WTC11 (cell line): ENCODE measurements around the gene ARHGAP23. TPM values are rescaled to one million over a fixed set of nuclear protein-coding genes. Genes with fewer than 3 reads are reported as not detected.

Source experiments
- ATAC-seq: fragments of 200-7000 bp; cut with Tn5 transposase; 2 replicates; pipeline ENCODE4 v1.10.0; 2021; ENCODE audit warnings: mild to moderate bottlenecking, moderate library complexity
- CTCF ChIA-PET: fragments of 300-600 bp; sonication (Branson Sonifier 250); formaldehyde crosslinking; loops from one replicate; lab custom pipeline; 2021; ENCODE audit warnings: antibody characterized with exemption; lab: Charles Lee
- POLR2A ChIA-PET: fragments of 350-600 bp; sonication (Branson Sonifier 250); formaldehyde crosslinking; loops from one replicate; lab custom pipeline; 2021; ENCODE audit warnings: antibody characterized with exemption; lab: Charles Lee
- DNase-seq: peaks from one replicate; pipeline ENCODE4 v3.0.0; 2021; ENCODE audit warnings: low spot score
- H3K27ac Mint-ChIP-seq: 2 replicates; pipeline ENCODE4 v1.8.0; 2021; ENCODE audit warnings: mixed read lengths
- H3K27me3 Mint-ChIP-seq: 2 replicates; pipeline ENCODE4 v1.8.0; 2021; ENCODE audit warnings: low read depth, mild to moderate bottlenecking, moderate library complexity, mixed read lengths
- H3K36me3 Mint-ChIP-seq: 2 replicates; pipeline ENCODE4 v1.8.0; 2021; ENCODE audit warnings: mixed read lengths
- H3K4me1 Mint-ChIP-seq: 2 replicates; pipeline ENCODE4 v1.8.0; 2022; ENCODE audit warnings: mixed read lengths
- H3K4me3 Mint-ChIP-seq: 2 replicates; pipeline ENCODE4 v1.8.0; 2021; ENCODE audit warnings: mild to moderate bottlenecking, moderate library complexity, mixed read lengths
- H3K9me3 Mint-ChIP-seq: 2 replicates; pipeline ENCODE4 v1.8.0; 2021; ENCODE audit warnings: mixed read lengths
- ESRRA ChIP-seq: sonication (generic); formaldehyde crosslinking; IDR thresholded peaks from 2 replicates; pipeline ENCODE4 v1.8.1; 2022; ENCODE audit warnings: mild to moderate bottlenecking, missing genetic modification reagents, borderline replicate concordance
- ETV6 ChIP-seq: sonication (generic); formaldehyde crosslinking; IDR thresholded peaks from 2 replicates; pipeline ENCODE4 v1.8.1; 2022; ENCODE audit warnings: mild to moderate bottlenecking, missing genetic modification reagents
- IRF2 ChIP-seq: sonication (generic); formaldehyde crosslinking; IDR thresholded peaks from 2 replicates; pipeline ENCODE4 v1.8.0; 2022; ENCODE audit warnings: low read depth, missing genetic modification reagents, borderline replicate concordance
- JUN ChIP-seq: sonication (generic); formaldehyde crosslinking; IDR thresholded peaks from 2 replicates; pipeline ENCODE4 v1.8.0; 2023; ENCODE audit warnings: mild to moderate bottlenecking, missing genetic modification reagents
- KAT7 ChIP-seq: sonication (generic); formaldehyde crosslinking; IDR thresholded peaks from 2 replicates; pipeline ENCODE4 v1.8.1; 2023; ENCODE audit warnings: missing genetic modification reagents, mild to moderate bottlenecking, borderline replicate concordance
- SP1 ChIP-seq: sonication (generic); formaldehyde crosslinking; conservative IDR thresholded peaks from 2 replicates; pipeline ENCODE4 v1.8.1; 2022; ENCODE audit warnings: missing genetic modification reagents
- TEAD1 ChIP-seq: sonication (generic); formaldehyde crosslinking; IDR thresholded peaks from 2 replicates; pipeline ENCODE4 v1.8.0; 2022; ENCODE audit warnings: mild to moderate bottlenecking, missing genetic modification reagents
- TP53 ChIP-seq: sonication (generic); formaldehyde crosslinking; IDR thresholded peaks from 2 replicates; pipeline ENCODE4 v1.8.1; 2023; ENCODE audit warnings: mild to moderate bottlenecking, missing genetic modification reagents
- ZNF138 ChIP-seq: sonication (generic); formaldehyde crosslinking; conservative IDR thresholded peaks from 2 replicates; pipeline ENCODE4 v1.8.1; 2022; ENCODE audit warnings: mild to moderate bottlenecking, moderate library complexity, missing genetic modification reagents
- total RNA-seq: library from RNA; stranded (reverse); gene quantifications from 3 replicates; pipeline ENCODE4 v1.2.3, GENCODE V29; 2021
- TF ChIP-seq, protein P1 (sequence below): fragments of 250-450 bp; sonication (Bioruptor Pico); IDR thresholded peaks from 2 replicates; pipeline ENCODE4 v1.9.0; 2021; ENCODE audit warnings: mild to moderate bottlenecking
- TF ChIP-seq, protein P2 (sequence below): sonication (generic); formaldehyde crosslinking; IDR thresholded peaks from 2 replicates; pipeline ENCODE4 v1.8.0; 2023; ENCODE audit warnings: missing genetic modification reagents
- TF ChIP-seq, protein P3 (sequence below): fragments of 250-450 bp; sonication (Bioruptor Pico); IDR thresholded peaks from 2 replicates; pipeline ENCODE4 v1.8.0; 2021; ENCODE audit warnings: mild to moderate bottlenecking
- TF ChIP-seq, protein P4 (sequence below): sonication (generic); formaldehyde crosslinking; IDR thresholded peaks from 2 replicates; pipeline ENCODE4 v1.8.1; 2023; ENCODE audit warnings: mild to moderate bottlenecking, missing genetic modification reagents, borderline replicate concordance
- TF ChIP-seq, protein P5 (sequence below): sonication (generic); formaldehyde crosslinking; IDR thresholded peaks from 2 replicates; pipeline ENCODE4 v1.8.0; 2022; ENCODE audit warnings: mild to moderate bottlenecking, missing genetic modification reagents
- TF ChIP-seq, protein P6 (sequence below): sonication (generic); formaldehyde crosslinking; IDR thresholded peaks from 2 replicates; pipeline ENCODE4 v1.8.1; 2023; ENCODE audit warnings: mild to moderate bottlenecking, missing genetic modification reagents, moderate library complexity
- TF ChIP-seq, protein P7 (sequence below): sonication (generic); formaldehyde crosslinking; IDR thresholded peaks from 2 replicates; pipeline ENCODE4 v1.8.0; 2022; ENCODE audit warnings: mild to moderate bottlenecking, missing genetic modification reagents
- TF ChIP-seq, protein P8 (sequence below): sonication (generic); formaldehyde crosslinking; IDR thresholded peaks from 2 replicates; pipeline ENCODE4 v1.8.0; 2022; ENCODE audit warnings: mild to moderate bottlenecking, missing genetic modification reagents

ARHGAP23 gene
- total RNA-seq, 1 experiment from 2014 or later = 66.0 TPM

DNA sequence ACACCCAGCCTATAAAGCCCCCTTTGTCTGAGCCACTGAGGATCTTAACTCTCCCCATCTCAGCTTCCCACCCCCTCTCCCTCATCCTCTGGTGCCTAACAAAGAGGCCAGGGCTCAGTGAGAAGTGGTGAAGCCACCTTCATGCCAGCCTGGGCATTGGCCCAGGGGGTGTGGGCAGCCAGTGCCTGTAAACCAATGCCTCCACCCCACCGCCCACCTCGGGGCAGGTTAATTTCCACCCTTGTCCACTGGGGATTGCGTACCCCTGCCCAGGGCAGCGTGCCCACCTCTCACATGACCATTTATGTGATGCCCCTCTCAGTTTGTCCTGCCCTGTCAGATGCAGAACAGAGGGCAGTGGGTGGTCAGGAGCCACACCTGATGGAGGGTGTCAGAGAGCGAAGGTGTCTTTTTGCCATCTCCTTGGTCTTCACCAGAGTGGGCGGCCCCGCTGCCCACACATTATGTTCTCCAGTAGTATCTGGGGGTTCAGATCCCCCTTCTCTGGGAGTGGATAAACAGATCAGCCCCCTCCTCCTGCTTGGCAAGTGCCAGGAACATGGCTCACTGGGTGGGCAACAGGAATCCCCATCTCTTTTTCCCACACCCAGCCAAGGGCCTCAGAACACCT is 10.1 kb upstream of the ARHGAP23 start:
- no peak for DNase-seq
- TF ChIP-seq, protein P1, sequence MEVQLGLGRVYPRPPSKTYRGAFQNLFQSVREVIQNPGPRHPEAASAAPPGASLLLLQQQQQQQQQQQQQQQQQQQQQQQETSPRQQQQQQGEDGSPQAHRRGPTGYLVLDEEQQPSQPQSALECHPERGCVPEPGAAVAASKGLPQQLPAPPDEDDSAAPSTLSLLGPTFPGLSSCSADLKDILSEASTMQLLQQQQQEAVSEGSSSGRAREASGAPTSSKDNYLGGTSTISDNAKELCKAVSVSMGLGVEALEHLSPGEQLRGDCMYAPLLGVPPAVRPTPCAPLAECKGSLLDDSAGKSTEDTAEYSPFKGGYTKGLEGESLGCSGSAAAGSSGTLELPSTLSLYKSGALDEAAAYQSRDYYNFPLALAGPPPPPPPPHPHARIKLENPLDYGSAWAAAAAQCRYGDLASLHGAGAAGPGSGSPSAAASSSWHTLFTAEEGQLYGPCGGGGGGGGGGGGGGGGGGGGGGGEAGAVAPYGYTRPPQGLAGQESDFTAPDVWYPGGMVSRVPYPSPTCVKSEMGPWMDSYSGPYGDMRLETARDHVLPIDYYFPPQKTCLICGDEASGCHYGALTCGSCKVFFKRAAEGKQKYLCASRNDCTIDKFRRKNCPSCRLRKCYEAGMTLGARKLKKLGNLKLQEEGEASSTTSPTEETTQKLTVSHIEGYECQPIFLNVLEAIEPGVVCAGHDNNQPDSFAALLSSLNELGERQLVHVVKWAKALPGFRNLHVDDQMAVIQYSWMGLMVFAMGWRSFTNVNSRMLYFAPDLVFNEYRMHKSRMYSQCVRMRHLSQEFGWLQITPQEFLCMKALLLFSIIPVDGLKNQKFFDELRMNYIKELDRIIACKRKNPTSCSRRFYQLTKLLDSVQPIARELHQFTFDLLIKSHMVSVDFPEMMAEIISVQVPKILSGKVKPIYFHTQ = 0 out of 2 replicates have a peak, but pooled peaks have one; percentile 18
- TF ChIP-seq JUN (CRISPR knock-in tag) (no peak), KAT7 (CRISPR knock-in tag) (no peak)
- TF ChIP-seq, protein P2, sequence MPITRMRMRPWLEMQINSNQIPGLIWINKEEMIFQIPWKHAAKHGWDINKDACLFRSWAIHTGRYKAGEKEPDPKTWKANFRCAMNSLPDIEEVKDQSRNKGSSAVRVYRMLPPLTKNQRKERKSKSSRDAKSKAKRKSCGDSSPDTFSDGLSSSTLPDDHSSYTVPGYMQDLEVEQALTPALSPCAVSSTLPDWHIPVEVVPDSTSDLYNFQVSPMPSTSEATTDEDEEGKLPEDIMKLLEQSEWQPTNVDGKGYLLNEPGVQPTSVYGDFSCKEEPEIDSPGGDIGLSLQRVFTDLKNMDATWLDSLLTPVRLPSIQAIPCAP (CRISPR knock-in tag) = no peak
- TF ChIP-seq, protein P3, sequence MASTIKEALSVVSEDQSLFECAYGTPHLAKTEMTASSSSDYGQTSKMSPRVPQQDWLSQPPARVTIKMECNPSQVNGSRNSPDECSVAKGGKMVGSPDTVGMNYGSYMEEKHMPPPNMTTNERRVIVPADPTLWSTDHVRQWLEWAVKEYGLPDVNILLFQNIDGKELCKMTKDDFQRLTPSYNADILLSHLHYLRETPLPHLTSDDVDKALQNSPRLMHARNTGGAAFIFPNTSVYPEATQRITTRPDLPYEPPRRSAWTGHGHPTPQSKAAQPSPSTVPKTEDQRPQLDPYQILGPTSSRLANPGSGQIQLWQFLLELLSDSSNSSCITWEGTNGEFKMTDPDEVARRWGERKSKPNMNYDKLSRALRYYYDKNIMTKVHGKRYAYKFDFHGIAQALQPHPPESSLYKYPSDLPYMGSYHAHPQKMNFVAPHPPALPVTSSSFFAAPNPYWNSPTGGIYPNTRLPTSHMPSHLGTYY (CRISPR knock-in tag) = no peak
- Mint-ChIP-seq H3K9me3 (no peaks in the 10 kb centered on the region), H3K36me3 (no peaks in the 10 kb centered on the region), H3K27me3 (peaks cover 38% of the 10 kb centered on the region), H3K4me1 (peaks cover 63% of the 10 kb centered on the region), H3K27ac (no peak overlapping the region), H3K4me3 (peak overlapping the region; percentile 86)
- POLR2A ChIA-PET = interaction anchor here (0.6 to 5.4 kb wide), 3 partner anchors 10 to 115 kb away, joined by 3 to 26 read pairs (median 4); partner anchors contain the start of gene ARHGAP23
- no peak for ATAC-seq
- CTCF ChIA-PET = interaction anchor here (0.6 to 9.5 kb wide), 12 partner anchors 23 to 1059 kb away, joined by 3 to 222 read pairs (median 3); no protein-coding TSS in a partner anchor

DNA sequence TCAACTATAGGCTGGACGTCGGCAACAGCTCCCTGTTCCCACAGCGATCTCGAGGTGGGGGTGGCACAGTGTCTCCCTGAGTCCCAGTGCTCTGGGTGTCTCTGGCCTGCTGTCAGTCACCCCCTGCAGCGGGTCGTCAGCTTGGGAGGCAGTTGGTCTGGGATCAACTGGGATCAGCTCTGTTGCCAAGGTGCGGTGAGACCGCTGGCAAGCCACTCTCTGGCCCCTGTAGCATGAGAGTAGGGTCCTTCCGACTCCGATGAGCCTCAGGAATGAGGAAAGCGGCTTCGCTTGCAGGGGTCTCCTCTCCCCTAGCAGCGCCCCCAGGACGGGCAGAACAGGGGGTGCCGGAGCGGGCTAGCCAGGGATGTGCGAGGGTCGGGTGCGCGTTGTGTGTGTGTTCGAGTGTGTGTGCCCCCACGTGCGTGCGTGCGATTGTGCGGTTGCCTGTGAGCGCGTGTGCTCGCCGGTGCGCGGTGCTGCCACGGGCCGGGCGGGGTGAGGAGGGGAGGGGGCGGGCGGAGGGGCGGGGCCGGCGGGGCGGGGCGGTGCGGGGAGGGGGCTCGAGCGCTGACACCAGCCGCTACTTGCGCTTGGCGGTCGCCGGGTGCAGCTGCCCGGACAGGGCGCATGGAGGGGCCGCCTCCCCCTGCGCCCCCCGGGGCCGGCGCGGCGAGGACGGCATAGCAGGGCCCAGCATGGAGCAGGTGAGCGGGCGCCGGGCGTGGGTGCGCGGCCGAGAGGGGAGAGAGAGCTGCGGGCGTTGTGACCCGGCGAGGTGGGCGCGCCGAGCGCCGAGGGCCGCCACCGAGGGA is 9.4 kb upstream of the ARHGAP23 start:
- H3K4me3 Mint-ChIP-seq = peak overlapping the region; percentile 86
- peaks cover 59% of the 10 kb centered on the region for H3K4me1 Mint-ChIP-seq
- no peak overlapping the region for H3K27ac Mint-ChIP-seq
- ChIA-PET POLR2A (interaction anchor here (0.6 to 5.4 kb wide), 4 partner anchors 9 to 89 kb away, joined by 3 to 26 read pairs (median 4); partner anchors contain the start of gene ARHGAP23), CTCF (interaction anchor here (0.6 to 9.5 kb wide), 15 partner anchors 15 to 1060 kb away, joined by 3 to 222 read pairs (median 3); no protein-coding TSS in a partner anchor)
- no peaks in the 10 kb centered on the region for H3K36me3 Mint-ChIP-seq
- no peaks in the 10 kb centered on the region for H3K9me3 Mint-ChIP-seq
- DNase-seq (no peak), ATAC-seq (peak; percentile 3)
- TF ChIP-seq ESRRA (CRISPR knock-in tag) (no peak), ETV6 (CRISPR knock-in tag) (peak; percentile 34; the same call in 1 of the 2 replicates), ZNF138 (CRISPR knock-in tag) (0 out of 2 replicates have a peak, but pooled peaks have one; percentile 21), IRF2 (CRISPR knock-in tag) (no peak), TP53 (CRISPR knock-in tag) (0 out of 2 replicates have a peak, but pooled peaks have one; percentile 62), SP1 (CRISPR knock-in tag) (peak; percentile 54), TEAD1 (CRISPR knock-in tag) (0 out of 2 replicates have a peak, but pooled peaks have one; percentile 41)
- TF ChIP-seq, protein P4, sequence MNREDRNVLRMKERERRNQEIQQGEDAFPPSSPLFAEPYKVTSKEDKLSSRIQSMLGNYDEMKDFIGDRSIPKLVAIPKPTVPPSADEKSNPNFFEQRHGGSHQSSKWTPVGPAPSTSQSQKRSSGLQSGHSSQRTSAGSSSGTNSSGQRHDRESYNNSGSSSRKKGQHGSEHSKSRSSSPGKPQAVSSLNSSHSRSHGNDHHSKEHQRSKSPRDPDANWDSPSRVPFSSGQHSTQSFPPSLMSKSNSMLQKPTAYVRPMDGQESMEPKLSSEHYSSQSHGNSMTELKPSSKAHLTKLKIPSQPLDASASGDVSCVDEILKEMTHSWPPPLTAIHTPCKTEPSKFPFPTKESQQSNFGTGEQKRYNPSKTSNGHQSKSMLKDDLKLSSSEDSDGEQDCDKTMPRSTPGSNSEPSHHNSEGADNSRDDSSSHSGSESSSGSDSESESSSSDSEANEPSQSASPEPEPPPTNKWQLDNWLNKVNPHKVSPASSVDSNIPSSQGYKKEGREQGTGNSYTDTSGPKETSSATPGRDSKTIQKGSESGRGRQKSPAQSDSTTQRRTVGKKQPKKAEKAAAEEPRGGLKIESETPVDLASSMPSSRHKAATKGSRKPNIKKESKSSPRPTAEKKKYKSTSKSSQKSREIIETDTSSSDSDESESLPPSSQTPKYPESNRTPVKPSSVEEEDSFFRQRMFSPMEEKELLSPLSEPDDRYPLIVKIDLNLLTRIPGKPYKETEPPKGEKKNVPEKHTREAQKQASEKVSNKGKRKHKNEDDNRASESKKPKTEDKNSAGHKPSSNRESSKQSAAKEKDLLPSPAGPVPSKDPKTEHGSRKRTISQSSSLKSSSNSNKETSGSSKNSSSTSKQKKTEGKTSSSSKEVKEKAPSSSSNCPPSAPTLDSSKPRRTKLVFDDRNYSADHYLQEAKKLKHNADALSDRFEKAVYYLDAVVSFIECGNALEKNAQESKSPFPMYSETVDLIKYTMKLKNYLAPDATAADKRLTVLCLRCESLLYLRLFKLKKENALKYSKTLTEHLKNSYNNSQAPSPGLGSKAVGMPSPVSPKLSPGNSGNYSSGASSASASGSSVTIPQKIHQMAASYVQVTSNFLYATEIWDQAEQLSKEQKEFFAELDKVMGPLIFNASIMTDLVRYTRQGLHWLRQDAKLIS (CRISPR knock-in tag) = no peak
- TF ChIP-seq, protein P5, sequence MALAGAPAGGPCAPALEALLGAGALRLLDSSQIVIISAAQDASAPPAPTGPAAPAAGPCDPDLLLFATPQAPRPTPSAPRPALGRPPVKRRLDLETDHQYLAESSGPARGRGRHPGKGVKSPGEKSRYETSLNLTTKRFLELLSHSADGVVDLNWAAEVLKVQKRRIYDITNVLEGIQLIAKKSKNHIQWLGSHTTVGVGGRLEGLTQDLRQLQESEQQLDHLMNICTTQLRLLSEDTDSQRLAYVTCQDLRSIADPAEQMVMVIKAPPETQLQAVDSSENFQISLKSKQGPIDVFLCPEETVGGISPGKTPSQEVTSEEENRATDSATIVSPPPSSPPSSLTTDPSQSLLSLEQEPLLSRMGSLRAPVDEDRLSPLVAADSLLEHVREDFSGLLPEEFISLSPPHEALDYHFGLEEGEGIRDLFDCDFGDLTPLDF (CRISPR knock-in tag) = 0 out of 2 replicates have a peak, but pooled peaks have one; percentile 25
- TF ChIP-seq, protein P6, sequence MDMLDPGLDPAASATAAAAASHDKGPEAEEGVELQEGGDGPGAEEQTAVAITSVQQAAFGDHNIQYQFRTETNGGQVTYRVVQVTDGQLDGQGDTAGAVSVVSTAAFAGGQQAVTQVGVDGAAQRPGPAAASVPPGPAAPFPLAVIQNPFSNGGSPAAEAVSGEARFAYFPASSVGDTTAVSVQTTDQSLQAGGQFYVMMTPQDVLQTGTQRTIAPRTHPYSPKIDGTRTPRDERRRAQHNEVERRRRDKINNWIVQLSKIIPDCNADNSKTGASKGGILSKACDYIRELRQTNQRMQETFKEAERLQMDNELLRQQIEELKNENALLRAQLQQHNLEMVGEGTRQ (CRISPR knock-in tag) = no peak
- TF ChIP-seq, protein P7, sequence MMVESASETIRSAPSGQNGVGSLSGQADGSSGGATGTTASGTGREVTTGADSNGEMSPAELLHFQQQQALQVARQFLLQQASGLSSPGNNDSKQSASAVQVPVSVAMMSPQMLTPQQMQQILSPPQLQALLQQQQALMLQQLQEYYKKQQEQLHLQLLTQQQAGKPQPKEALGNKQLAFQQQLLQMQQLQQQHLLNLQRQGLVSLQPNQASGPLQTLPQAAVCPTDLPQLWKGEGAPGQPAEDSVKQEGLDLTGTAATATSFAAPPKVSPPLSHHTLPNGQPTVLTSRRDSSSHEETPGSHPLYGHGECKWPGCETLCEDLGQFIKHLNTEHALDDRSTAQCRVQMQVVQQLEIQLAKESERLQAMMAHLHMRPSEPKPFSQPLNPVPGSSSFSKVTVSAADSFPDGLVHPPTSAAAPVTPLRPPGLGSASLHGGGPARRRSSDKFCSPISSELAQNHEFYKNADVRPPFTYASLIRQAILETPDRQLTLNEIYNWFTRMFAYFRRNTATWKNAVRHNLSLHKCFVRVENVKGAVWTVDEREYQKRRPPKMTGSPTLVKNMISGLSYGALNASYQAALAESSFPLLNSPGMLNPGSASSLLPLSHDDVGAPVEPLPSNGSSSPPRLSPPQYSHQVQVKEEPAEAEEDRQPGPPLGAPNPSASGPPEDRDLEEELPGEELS (CRISPR knock-in tag) = peak; percentile 5; the same call in 1 of the 2 replicates
- TF ChIP-seq, protein P8, sequence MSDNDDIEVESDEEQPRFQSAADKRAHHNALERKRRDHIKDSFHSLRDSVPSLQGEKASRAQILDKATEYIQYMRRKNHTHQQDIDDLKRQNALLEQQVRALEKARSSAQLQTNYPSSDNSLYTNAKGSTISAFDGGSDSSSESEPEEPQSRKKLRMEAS (CRISPR knock-in tag) = peak; percentile 64; the same call in 1 of the 2 replicates
- H3K27me3 Mint-ChIP-seq = peaks cover 38% of the 10 kb centered on the region
